GM13977 (cell line): ENCODE data around the gene THOC1.

Experiments used
- DNase-seq: peaks from one replicate; pipeline ENCODE4 v3.0.0; 2012; ENCODE audit warnings: low spot score
- CTCF ChIP-seq: IDR thresholded peaks from 2 replicates; pipeline ENCODE4 v1.5.1; 2012; ENCODE audit warnings: mild to moderate bottlenecking, control low read depth; ENCODE audit not compliant: insufficient read depth; ENCODE audit errors: extremely low read depth, missing control alignments
- in situ Hi-C: fragments of 300-500 bp; cut with MboI; formaldehyde crosslinking; loops from one replicate; pipeline ENCODE4 v1.12.0; 2022; ENCODE audit warnings: low sequenced_read_pairs, low pct_unique_long_range_greater_than_20kb, mixed read lengths, inconsistent platforms; ENCODE audit not compliant: unreplicated experiment

Gene THOC1

GRCh38 chr18:212780-213179 lies 55.1 kb downstream of the THOC1 start:
- DNase-seq, result no peak
- in situ Hi-C loops, result no loop called here
- TF ChIP-seq CTCF, result no peak

- DNase-seq, result no peak
- in situ Hi-C loops, result no loop called here
These were observed 56.3 kb downstream of the THOC1 start for GRCh38 chr18:211582-211981.

GRCh38 chr18:210733-211132 lies 57.1 kb downstream of the THOC1 start:
- in situ Hi-C loops, result no loop called here

More at GRCh38 chr18:211582-211981, 56.3 kb downstream of the THOC1 start:
- TF ChIP-seq CTCF, result no peak

GRCh38 chr18:210075-210474 lies 57.8 kb downstream of the THOC1 start:
- no peak for DNase-seq
- in situ Hi-C loops, result no loop called here
- TF ChIP-seq CTCF, result no peak

More at GRCh38 chr18:210733-211132, 57.1 kb downstream of the THOC1 start:
- TF ChIP-seq CTCF, result no peak
- no peak for DNase-seq

- no peak for DNase-seq
- in situ Hi-C loops, result no loop called here
- no peak for TF ChIP-seq CTCF
These were observed 68.1 kb downstream of the THOC1 start for GRCh38 chr18:199768-200167.

GRCh38 chr18:199214-199613 lies 68.6 kb downstream of the THOC1 start:
- in situ Hi-C loops, result no loop called here
- TF ChIP-seq CTCF, result no peak
- DNase-seq, result no peak

GRCh38 chr18:195651-196050 lies 72.2 kb downstream of the THOC1 start:
- no peak for DNase-seq
- in situ Hi-C loops, result no loop called here
- TF ChIP-seq CTCF, result no peak
